ENCODE data around the gene SOCS6. TPM values are rescaled to one million over a fixed set of nuclear protein-coding genes. Genes with fewer than 3 reads are reported as not detected.

SOCS6 gene
- total and polyA plus RNA-seq, 2 experiments from 2014 or later, result 31.7 to 43.7 TPM

DNA sequence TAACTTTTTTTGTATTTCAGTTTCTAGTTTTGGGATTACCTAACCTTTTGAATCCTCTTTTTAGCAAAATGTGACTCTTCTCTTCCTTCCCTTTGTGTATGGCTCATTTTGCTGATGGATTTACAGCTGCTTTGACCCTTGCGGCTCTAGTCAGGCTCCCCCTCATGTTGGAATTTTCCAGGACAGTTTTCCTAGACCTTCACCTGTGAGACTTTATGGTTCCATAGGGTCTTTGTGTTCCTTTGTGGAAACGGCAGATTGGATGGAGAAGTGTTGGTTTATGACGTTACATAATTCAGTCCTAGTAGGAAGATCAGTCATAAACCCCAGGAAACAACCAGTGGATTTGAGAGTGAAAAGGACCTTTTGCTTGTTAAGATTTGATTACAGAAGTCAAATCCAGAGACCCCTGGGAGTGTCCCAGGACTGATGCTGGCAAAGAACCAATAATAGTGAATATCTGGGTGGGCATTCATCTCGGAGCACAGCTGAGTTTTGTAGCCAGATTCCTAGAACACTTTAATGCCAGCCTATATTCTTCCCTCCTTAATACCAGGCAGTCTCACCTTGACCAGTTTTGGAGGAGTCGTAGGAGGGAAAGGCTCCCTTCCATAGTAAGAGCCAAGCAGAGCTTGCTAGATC is 42.7 kb downstream of the SOCS6 start:
- peaks cover 90% of the 10 kb centered on the region for H3F3A ChIP-seq (ENCODE audit: insufficient read depth)
- TF ChIP-seq EZH2phosphoT487 (IDR thresholded peaks at IDR 0.05; ENCODE audit: insufficient read depth, low read depth) (no peak), EZH2 (IDR thresholded peaks at IDR 0.05; ENCODE audit: insufficient read depth, poor library complexity, severe bottlenecking) (no peak)
- in situ Hi-C loops (cut with MboI), result no loop called here
- no peak overlapping the region for H3K4me3 ChIP-seq
- peaks cover 70% of the 10 kb centered on the region for H3K79me2 ChIP-seq (ENCODE audit: insufficient read depth)
- H4K20me1 ChIP-seq (ENCODE audit: insufficient read depth), result no peaks in the 10 kb centered on the region
- 58 to 66% methylated on average over 5 of the region's 5 CpGs for WGBS, 2 experiments (ENCODE audit: low coverage in 1 of 2, low lambda C conversion rate in 2 of 2, missing lambda C conversion rate in 2 of 2)
- H3K4me1 ChIP-seq (ENCODE audit: insufficient read depth), result peaks cover 53% of the 10 kb centered on the region
- H3K4me2 ChIP-seq (ENCODE audit: unreplicated experiment), result no peak overlapping the region
- peak overlapping the region; percentile 94 for H3K27ac ChIP-seq
- no peak overlapping the region for H2AFZ ChIP-seq
- H3K9me2 ChIP-seq (ENCODE audit: insufficient read depth), result no peaks in the 10 kb centered on the region
- no peaks in the 10 kb centered on the region for H3K27me3 ChIP-seq (replicated peaks; ENCODE audit: insufficient read depth)
- DNase-seq, result no peak
- H3K36me3 ChIP-seq (ENCODE audit: low read depth), result peaks cover 43% of the 10 kb centered on the region
- no peaks in the 10 kb centered on the region for H3K9me3 ChIP-seq (ENCODE audit: low read depth)
- no peak overlapping the region for H3K9ac ChIP-seq

DNA sequence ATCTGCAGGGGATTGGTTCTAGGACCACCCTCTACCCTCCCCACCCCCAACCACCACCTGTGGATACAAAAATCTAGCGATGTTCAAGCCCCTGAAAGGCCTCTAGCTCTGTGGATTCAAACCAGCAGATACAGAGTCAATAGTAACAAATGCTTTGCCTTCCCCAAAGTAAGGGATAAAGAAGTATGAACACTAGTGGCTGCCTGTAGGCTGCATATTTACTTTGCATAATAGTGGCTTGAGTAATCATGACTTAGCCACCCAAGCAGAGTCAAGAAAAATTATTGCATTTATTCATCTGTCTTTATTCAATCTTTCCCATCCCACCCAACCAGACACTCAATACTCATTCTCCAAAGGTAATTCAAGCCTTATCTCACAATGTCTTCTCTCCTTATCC is 43.8 kb downstream of the SOCS6 start:
- H3K9me3 ChIP-seq (ENCODE audit: low read depth), result no peaks in the 10 kb centered on the region
- peak overlapping the region; percentile 94 for H3K27ac ChIP-seq
- peak overlapping the region; percentile 53 for H3K4me2 ChIP-seq (ENCODE audit: unreplicated experiment)
- H4K20me1 ChIP-seq (ENCODE audit: insufficient read depth), result no peaks in the 10 kb centered on the region
- WGBS, 2 experiments (ENCODE audit: low coverage in 1 of 2, low lambda C conversion rate in 2 of 2, missing lambda C conversion rate in 2 of 2), result 94 to 100% methylated on average over 1 of the region's 1 CpG
- DNase-seq, result peak; percentile 68
- in situ Hi-C loops (cut with MboI), result no loop called here
- H3K4me3 ChIP-seq, result no peak overlapping the region
- H3K27me3 ChIP-seq (replicated peaks; ENCODE audit: insufficient read depth), result no peaks in the 10 kb centered on the region
- H3K9ac ChIP-seq, result peak overlapping the region; percentile 72
- H2AFZ ChIP-seq, result no peak overlapping the region
- H3K9me2 ChIP-seq (ENCODE audit: insufficient read depth), result no peaks in the 10 kb centered on the region
- peaks cover 90% of the 10 kb centered on the region for H3F3A ChIP-seq (ENCODE audit: insufficient read depth)
- peaks cover 65% of the 10 kb centered on the region for H3K4me1 ChIP-seq (ENCODE audit: insufficient read depth)
- peaks cover 36% of the 10 kb centered on the region for H3K36me3 ChIP-seq (ENCODE audit: low read depth)
- TF ChIP-seq EZH2 (IDR thresholded peaks at IDR 0.05; ENCODE audit: insufficient read depth, poor library complexity, severe bottlenecking), result no peak
- no peak for TF ChIP-seq EZH2phosphoT487 (IDR thresholded peaks at IDR 0.05; ENCODE audit: insufficient read depth, low read depth)
- peaks cover 59% of the 10 kb centered on the region for H3K79me2 ChIP-seq (ENCODE audit: insufficient read depth)

- H3K4me1 ChIP-seq (ENCODE audit: insufficient read depth), result peaks cover 63% of the 10 kb centered on the region
- in situ Hi-C loops (cut with MboI), result no loop called here
- WGBS, 2 experiments (ENCODE audit: low coverage in 1 of 2, low lambda C conversion rate in 2 of 2, missing lambda C conversion rate in 2 of 2), result 73 to 79% methylated on average over 1 of the region's 1 CpG
Observed at GRCh38 chr18:70333316-70333715, 44.5 kb downstream of the SOCS6 start.

GRCh38 chr18:70333757-70334156 is 44.9 kb downstream of the SOCS6 start:
- H3F3A ChIP-seq (ENCODE audit: insufficient read depth), result peaks cover 79% of the 10 kb centered on the region
- H3K9me2 ChIP-seq (ENCODE audit: insufficient read depth), result no peaks in the 10 kb centered on the region
- TF ChIP-seq EZH2phosphoT487 (IDR thresholded peaks at IDR 0.05; ENCODE audit: insufficient read depth, low read depth) (no peak), EZH2 (IDR thresholded peaks at IDR 0.05; ENCODE audit: insufficient read depth, poor library complexity, severe bottlenecking) (no peak)
- H3K4me3 ChIP-seq, result peak overlapping the region; percentile 25; the same call in 1 of the 2 replicates
- H3K9me3 ChIP-seq (ENCODE audit: low read depth), result no peaks in the 10 kb centered on the region
- H4K20me1 ChIP-seq (ENCODE audit: insufficient read depth), result no peaks in the 10 kb centered on the region
- WGBS, 2 experiments (ENCODE audit: low coverage in 1 of 2, low lambda C conversion rate in 2 of 2, missing lambda C conversion rate in 2 of 2), result 0% methylated on average over 2 of the region's 2 CpGs
- no peak overlapping the region for H2AFZ ChIP-seq
- peaks cover 59% of the 10 kb centered on the region for H3K4me1 ChIP-seq (ENCODE audit: insufficient read depth)
- peaks cover 48% of the 10 kb centered on the region for H3K79me2 ChIP-seq (ENCODE audit: insufficient read depth)
- H3K27ac ChIP-seq, result peak overlapping the region; percentile 94
- H3K36me3 ChIP-seq (ENCODE audit: low read depth), result peaks cover 30% of the 10 kb centered on the region
- peak overlapping the region; percentile 53 for H3K4me2 ChIP-seq (ENCODE audit: unreplicated experiment)
- peak; percentile 99 for DNase-seq
- no peaks in the 10 kb centered on the region for H3K27me3 ChIP-seq (replicated peaks; ENCODE audit: insufficient read depth)
- in situ Hi-C loops (cut with MboI), result no loop called here
- H3K9ac ChIP-seq, result peak overlapping the region; percentile 72

More at GRCh38 chr18:70333316-70333715, 44.5 kb downstream of the SOCS6 start:
- peaks cover 83% of the 10 kb centered on the region for H3F3A ChIP-seq (ENCODE audit: insufficient read depth)
- H3K4me2 ChIP-seq (ENCODE audit: unreplicated experiment), result peak overlapping the region; percentile 53
- no peaks in the 10 kb centered on the region for H3K9me3 ChIP-seq (ENCODE audit: low read depth)
- no peak for TF ChIP-seq EZH2 (IDR thresholded peaks at IDR 0.05; ENCODE audit: insufficient read depth, poor library complexity, severe bottlenecking)
- no peak for TF ChIP-seq EZH2phosphoT487 (IDR thresholded peaks at IDR 0.05; ENCODE audit: insufficient read depth, low read depth)
- H3K36me3 ChIP-seq (ENCODE audit: low read depth), result peaks cover 30% of the 10 kb centered on the region
- H3K4me3 ChIP-seq, result peak overlapping the region; percentile 25; the same call in 1 of the 2 replicates
- H3K9ac ChIP-seq, result peak overlapping the region; percentile 72
- no peaks in the 10 kb centered on the region for H3K27me3 ChIP-seq (replicated peaks; ENCODE audit: insufficient read depth)
- peaks cover 53% of the 10 kb centered on the region for H3K79me2 ChIP-seq (ENCODE audit: insufficient read depth)
- peak overlapping the region; percentile 94 for H3K27ac ChIP-seq
- DNase-seq, result peak; percentile 48
- H3K9me2 ChIP-seq (ENCODE audit: insufficient read depth), result no peaks in the 10 kb centered on the region
- no peak overlapping the region for H2AFZ ChIP-seq
- H4K20me1 ChIP-seq (ENCODE audit: insufficient read depth), result no peaks in the 10 kb centered on the region
